RWPE1 (cell line): ENCODE measurements around the gene POM121L2.

Experiments used
- CTCF ChIA-PET: fragments of 350-600 bp; sonication (Branson Sonifier 250); formaldehyde crosslinking; extraction: SDS; loops from one replicate; lab custom pipeline; 2021; lab: Yijun Ruan, JAX
- POLR2A ChIA-PET: fragments of 400-600 bp; formaldehyde crosslinking; extraction: SDS; loops from one replicate; lab custom pipeline; 2020; ENCODE audit warnings: antibody characterized with exemption; ENCODE audit not compliant: low non-redundant PET; lab: Yijun Ruan, JAX
- DNase-seq: peaks from one replicate; pipeline ENCODE4 v3.0.0; 2012; ENCODE audit warnings: low spot score
- H3K27ac ChIP-seq: fragments of 450-650 bp; 2 replicates; pipeline ENCODE4 v1.5.1; 2017
- TF ChIP-seq, protein P1 (sequence below): fragments of 450-650 bp; conservative IDR thresholded peaks from 2 replicates; pipeline ENCODE4 v1.5.1; 2017; ENCODE audit warnings: low read depth, mild to moderate bottlenecking

POM121L2 gene

DNA sequence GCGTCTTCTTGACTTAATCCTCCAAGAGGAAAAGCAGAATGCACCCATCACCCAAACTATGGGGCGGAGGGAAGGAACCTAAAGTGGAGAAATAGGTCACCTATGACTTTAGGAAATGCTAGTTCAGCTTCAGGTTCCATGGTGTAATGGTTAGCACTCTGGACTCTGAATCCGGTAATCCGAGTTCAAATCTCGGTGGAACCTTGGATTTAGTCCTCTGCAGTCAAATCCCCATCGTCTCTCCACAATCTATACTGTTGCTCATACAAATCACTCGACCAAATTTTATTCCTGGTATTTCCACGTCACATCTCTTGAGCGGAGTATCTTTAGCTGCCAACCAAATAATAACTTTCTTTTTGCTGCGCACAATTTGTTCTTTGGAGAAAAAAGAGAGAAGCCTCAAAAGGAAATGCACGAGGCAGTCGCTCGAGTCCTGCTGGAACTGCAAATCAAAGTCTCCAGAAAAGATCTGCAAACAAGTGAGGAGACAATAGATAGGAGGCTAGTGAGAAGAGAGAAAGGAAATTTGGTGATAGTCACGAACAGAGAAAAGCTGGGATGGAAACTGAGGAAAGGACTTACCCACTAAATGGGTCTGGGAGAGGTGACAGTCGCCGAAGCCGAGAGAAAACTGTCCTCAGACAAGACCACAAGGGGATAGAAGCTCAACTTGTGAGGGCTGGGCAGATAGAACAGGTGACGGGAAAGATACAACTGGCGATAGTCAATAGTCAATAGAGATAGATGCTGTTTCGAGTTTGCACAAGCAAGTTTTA, 16.6 kb downstream of the POM121L2 start:
- no peak for DNase-seq
- ChIA-PET POLR2A (interaction anchor here (0.7 kb wide), 1 partner anchor 44 kb away, joined by 3 read pairs; no protein-coding TSS in a partner anchor), CTCF (interaction anchor here (0.8 to 1.1 kb wide), 2 partner anchors 44 to 81 kb away, joined by 4 to 7 read pairs; no protein-coding TSS in a partner anchor)
- TF ChIP-seq, protein P1, sequence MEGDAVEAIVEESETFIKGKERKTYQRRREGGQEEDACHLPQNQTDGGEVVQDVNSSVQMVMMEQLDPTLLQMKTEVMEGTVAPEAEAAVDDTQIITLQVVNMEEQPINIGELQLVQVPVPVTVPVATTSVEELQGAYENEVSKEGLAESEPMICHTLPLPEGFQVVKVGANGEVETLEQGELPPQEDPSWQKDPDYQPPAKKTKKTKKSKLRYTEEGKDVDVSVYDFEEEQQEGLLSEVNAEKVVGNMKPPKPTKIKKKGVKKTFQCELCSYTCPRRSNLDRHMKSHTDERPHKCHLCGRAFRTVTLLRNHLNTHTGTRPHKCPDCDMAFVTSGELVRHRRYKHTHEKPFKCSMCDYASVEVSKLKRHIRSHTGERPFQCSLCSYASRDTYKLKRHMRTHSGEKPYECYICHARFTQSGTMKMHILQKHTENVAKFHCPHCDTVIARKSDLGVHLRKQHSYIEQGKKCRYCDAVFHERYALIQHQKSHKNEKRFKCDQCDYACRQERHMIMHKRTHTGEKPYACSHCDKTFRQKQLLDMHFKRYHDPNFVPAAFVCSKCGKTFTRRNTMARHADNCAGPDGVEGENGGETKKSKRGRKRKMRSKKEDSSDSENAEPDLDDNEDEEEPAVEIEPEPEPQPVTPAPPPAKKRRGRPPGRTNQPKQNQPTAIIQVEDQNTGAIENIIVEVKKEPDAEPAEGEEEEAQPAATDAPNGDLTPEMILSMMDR = no peak
- H3K27ac ChIP-seq = no peak overlapping the region

DNA sequence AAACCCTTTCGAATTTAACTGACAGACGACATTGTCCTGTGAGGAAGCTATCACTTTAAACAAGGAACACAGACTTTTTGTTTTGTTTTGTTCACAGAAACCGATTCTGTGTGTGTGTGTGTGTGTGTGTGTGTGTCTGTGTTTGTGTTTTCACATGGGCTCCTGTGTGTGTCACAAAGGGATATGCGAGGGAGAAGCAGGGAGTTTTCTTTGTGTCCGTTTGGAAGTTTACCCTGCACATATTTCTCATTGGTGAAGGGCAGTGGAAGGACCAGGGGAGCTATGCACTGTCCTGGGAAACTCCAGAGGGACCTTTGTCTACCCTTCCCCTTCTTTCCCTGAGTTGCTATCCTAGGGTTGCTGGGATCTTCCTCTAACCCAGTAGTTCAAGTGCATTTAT, 17.7 kb downstream of the POM121L2 start:
- DNase-seq = no peak
- ChIA-PET CTCF (no interaction called here), POLR2A (no interaction called here)
- H3K27ac ChIP-seq = no peak overlapping the region
- TF ChIP-seq, protein P1 = no peak

DNA sequence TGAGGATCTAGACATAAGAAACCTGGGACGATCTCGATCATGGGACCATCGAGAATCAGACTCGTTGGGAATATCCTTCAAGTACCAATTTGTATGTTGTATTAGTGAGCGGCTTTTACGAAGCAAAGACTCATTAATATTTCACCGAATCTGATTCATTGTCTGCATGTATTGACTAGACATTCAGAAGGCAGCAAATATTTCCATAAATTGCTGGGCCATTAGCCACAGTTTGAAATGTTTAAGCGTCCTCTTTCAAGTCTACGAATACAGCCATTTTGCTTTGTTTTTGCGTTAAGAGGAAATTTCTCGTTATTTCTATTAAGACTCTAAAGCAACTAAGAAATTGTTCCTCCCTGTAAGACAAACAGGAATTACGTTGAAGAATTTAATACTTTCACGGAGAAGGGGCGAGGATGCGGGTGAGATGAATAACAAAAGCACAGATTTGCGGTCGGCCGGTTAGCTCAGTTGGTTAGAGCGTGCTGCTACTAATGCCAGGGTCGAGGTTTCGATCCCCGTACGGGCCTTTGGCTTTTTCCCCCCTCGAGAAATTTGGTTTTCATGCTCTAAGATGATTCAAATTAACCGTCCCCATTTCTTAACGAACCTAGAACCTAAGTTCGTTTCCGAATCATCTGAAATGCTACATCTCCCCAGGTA, 18.5 kb downstream of the POM121L2 start:
- ChIA-PET CTCF (interaction anchor here (0.5 to 0.7 kb wide), 2 partner anchors 180 to 326 kb away, joined by 3 read pairs; no protein-coding TSS in a partner anchor), POLR2A (no interaction called here)
- TF ChIP-seq, protein P1 = no peak
- no peak for DNase-seq
- H3K27ac ChIP-seq = no peak overlapping the region

DNA sequence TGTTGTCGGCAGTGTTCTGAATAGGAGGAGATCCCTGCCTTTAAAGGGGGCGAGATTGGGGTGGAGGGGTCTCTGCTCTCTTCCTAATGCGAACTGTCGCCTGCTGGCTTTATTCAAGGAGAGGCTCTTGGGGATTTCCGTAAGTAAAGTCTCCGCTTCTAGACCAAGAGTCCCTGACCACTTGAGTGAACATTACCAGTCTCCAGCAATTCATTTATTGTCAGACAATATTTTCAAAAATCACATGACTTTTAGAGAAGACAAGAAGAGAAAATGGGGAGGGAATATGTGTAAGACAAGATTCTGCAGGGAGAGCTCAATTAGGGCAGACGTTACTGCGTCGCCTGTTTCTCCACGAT, 21.2 kb downstream of the POM121L2 start:
- TF ChIP-seq, protein P1 = no peak
- ChIA-PET CTCF (no interaction called here), POLR2A (no interaction called here)
- H3K27ac ChIP-seq = no peak overlapping the region
- DNase-seq = no peak

DNA sequence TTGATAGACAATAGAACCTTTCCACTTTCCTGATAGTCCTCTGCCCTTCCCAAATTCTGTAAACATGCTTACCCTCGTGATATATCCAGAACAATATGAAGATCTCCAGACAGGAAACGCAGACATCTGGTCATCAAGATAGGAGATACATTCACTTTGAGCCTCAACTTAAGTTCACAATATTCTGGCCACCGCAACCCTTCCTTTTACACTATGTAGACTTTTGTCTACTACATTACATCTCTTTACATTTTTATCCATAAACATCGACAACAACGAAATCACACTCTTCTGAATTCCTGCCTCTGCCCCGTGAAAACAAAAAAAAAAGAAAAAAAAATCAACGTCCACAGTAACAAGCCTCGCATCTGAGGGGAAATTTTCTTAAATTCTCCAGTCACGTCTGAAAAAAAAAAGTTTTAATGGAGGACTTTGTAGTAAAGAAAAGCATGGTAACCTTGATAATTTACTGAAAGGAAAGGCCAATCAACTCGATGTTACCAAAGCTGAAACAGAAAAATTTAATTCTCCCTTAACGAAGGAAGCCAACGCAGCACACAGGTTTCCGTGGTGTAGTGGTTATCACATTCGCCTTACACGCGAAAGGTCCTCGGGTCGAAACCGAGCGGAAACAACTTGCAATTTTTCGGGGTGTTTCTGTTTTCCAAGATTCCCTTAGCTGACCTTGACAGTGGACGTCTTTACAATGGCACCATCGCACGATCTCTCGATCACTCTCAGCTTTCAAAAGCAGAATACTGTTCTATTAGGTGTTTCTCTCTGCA, 21.8 kb downstream of the POM121L2 start:
- ChIA-PET CTCF (no interaction called here), POLR2A (no interaction called here)
- no peak for DNase-seq
- no peak overlapping the region for H3K27ac ChIP-seq
- TF ChIP-seq, protein P1 = no peak
